HFF-Myc (cell line): Measurements from ENCODE around the gene ANO7.
A peak's percentile ranks its signal among the peaks of the same experiment; 100 is the strongest.

Experiments
- DNase-seq: peaks from one replicate; pipeline ENCODE4 v3.0.0-alpha.2; 2011; ENCODE audit warnings: low read depth; ENCODE audit errors: extremely low read depth
- H3K4me3 ChIP-seq: replicated peaks from 2 replicates; pipeline ENCODE4 v1.5.1; 2011; ENCODE audit warnings: low read depth, mild to moderate bottlenecking, control low read depth, low read length
- TF ChIP-seq, protein P1 (sequence below): IDR thresholded peaks from 2 replicates; pipeline ENCODE4 v1.5.1; 2012; ENCODE audit warnings: mild to moderate bottlenecking, low read depth, low read length, control low read depth; ENCODE audit errors: missing control alignments

Gene ANO7

DNA sequence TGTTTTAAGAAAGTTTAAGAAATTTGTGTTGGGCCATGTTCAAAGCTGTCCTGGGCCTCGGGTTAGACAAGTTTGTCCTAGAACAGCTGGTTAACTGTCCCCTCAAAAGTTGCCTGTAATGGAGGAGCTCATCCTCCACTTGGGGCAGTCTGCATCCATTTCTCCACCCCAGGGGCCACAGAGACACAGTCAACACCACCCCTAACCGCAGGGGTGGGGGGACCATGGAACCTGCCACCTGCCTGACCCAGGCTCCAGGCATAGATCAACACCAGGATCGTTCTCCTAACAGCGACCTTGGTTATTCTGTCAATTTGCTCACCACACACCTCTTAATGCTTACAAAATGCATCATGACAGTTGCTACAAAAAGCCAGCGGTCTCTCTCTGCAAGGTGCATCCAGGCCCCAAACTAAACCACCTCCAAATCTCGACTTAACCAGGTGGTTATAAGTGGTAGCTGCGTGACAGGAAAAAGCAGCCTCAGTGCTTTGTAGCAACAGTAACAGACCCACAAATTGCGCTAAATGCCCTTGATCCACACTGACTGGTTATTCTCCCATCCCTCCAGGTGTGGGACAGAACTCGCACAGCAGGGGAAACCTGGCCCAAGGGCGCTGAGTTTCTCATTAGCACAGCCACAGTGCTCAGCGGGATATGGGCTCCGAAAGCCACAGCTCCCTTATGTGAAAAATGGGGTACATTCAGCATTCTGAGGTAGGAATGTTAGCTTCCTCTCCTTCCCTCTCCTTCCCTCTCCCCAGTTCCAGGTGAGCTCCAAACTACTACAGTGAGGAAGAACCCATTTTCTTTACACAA is 79.0 kb downstream of the ANO7 start:
- no peak overlapping the region for H3K4me3 ChIP-seq
- no peak for DNase-seq
- TF ChIP-seq, protein P1, sequence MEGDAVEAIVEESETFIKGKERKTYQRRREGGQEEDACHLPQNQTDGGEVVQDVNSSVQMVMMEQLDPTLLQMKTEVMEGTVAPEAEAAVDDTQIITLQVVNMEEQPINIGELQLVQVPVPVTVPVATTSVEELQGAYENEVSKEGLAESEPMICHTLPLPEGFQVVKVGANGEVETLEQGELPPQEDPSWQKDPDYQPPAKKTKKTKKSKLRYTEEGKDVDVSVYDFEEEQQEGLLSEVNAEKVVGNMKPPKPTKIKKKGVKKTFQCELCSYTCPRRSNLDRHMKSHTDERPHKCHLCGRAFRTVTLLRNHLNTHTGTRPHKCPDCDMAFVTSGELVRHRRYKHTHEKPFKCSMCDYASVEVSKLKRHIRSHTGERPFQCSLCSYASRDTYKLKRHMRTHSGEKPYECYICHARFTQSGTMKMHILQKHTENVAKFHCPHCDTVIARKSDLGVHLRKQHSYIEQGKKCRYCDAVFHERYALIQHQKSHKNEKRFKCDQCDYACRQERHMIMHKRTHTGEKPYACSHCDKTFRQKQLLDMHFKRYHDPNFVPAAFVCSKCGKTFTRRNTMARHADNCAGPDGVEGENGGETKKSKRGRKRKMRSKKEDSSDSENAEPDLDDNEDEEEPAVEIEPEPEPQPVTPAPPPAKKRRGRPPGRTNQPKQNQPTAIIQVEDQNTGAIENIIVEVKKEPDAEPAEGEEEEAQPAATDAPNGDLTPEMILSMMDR, result no peak

DNA sequence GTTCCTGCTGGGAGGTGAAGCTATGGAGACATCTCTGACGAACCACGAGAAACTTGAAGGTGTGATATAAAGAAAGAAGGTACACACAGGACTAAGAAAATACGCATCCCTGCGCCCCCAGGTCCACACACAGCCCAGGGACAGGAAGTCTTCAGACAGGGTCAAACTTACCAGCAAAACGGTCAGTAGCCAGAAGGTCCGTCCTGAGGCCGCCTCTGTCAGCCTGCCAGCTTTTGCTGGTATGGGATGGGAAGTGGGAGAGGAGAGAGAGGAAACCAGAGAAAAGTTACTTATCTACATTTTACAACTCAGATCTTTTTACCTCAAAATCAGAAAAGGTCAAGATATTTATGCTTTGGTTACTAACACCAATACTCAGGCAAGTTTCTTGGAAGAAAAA is 79.8 kb downstream of the ANO7 start:
- TF ChIP-seq, protein P1, result no peak
- no peak overlapping the region for H3K4me3 ChIP-seq
- no peak for DNase-seq

DNA sequence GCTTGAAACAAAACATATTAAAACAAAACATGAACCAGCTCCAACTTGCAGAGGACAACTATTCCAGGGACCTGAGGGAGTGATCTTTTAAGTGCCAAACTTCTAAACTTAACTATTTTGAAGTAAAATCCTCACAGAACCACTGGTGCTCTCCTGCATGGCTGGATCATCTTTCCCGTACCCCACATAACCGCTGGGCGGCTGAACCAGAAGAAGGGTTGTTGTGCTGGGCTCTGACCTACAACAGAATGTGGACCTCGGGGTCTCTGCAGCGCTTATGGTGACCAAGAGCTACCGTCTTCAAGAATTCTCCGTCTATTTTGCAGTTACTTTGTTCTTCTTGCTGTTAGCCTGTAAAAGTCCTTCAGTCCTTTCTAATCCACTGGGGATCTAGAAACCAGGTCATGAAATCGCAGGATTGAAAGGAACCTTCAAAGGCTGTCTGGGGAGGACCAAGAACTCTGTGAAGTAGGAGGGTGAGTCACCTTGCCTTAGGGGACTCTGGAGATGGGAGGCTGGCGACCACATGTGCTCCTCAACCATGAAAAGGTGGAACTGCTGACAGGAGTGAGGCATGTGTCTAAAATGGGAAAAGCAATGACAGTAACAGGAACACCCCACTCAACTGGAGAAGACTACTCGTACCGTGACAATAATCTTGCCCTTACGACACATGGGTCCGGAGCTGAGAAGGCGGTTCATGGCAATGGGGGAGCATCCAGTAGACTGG is 80.4 kb downstream of the ANO7 start:
- TF ChIP-seq, protein P1, result no peak
- DNase-seq, result peak; percentile 73
- peak overlapping the region; percentile 66 for H3K4me3 ChIP-seq

DNA sequence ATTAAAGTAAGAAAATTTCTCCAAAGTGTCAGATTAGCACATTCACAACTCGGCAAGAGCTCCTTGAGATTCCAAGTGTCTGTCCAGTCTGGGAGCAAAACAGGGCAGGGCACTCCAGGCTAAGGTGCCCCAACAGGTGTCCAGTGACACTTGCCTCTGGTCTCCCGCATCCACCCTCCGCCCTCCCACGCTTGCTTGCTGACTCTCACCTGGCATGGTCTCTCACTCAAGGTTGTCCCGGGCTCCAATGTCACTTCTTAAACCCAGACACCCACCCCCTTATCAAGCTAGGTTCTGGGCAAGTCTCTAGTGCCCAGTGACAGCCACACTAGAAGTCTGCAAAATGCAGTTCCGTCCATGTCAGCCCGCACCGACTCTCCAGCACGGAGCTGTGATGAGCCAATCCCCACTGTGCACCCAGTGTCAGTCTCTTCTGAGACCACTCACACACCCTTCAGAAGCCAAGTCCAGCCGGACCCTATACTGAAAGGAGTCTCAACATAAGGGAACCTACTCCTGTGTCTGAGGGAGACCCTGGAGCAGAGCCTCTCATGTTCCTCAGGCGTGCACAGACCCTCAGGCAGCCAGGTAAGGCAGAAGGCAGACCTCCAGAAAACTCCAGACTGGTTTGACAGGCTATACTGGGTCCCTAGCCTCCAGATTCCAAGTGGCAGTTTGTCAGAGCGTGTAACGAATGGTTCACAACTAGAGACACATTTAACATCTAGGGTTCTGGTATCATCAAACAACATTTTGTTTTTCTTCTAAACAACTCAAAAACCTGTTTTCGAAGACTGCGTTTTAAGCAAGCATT is 81.4 kb downstream of the ANO7 start:
- TF ChIP-seq, protein P1, result no peak
- peak overlapping the region; percentile 66 for H3K4me3 ChIP-seq

DNA sequence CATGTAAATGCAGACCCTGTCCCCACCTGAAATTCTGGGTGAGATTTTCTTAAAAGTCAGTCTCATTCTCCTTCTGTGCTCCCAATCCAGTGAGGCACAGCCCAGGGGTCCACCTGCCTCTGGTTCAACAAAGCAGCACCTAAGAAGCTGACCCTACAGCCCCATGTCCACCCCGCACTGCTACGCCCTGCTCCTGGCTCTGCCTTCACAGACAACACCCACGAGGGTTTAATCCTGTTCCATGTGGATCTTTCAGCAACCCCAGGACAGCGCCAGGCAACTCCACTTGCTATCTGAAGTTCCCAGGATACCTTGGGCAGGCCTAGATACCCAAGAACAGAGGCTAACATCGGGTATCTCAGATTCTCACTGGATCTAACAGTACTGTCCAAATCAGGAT is 82.1 kb downstream of the ANO7 start:
- DNase-seq, result no peak
- TF ChIP-seq, protein P1, result no peak
- peak overlapping the region; percentile 66 for H3K4me3 ChIP-seq

More for the DNA sequence above, 81.4 kb downstream of the ANO7 start:
- no peak for DNase-seq

DNA sequence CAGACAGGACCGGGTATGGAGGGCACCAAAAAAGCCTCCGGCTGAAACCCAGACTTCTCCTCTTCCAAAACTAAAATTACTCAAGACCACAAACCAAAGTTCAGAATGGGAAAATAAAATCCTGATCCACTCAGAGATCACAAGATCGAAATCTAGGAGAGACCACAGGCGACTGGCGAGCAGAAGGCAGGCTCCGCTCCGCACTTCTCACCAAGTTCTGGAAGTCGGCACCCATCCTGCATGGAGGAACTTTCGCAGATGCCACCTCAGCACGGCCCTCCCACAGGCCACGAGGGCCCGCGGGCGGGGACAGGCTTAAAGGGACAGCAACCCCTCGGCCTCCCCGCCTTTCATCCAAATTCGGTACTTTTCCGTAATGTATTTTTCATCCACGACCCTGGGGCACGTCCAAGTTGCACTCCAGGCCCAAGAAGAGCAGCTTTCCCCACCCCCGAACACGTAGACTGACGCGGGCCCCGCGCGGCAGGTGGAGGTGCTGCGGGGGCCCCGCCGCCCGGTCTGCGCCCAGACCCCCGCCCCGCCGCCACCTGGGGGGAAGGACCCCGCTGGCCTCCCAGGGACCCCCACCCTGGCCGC is 83.3 kb downstream of the ANO7 start:
- DNase-seq, result no peak
- TF ChIP-seq, protein P1, result no peak
- peak overlapping the region; percentile 66 for H3K4me3 ChIP-seq
